IMR-90 (cell line): Measurements from ENCODE around the gene NUDT16.

Experiments used
- FOS ChIP-seq: fragments of 150-350 bp; IDR thresholded peaks from 2 replicates; pipeline ENCODE4 v1.6.1; 2016; ENCODE audit warnings: low read depth, low read length
- MXI1 ChIP-seq: IDR thresholded peaks from 2 replicates; pipeline ENCODE4 v1.6.1; 2012; ENCODE audit warnings: low read depth, mild to moderate bottlenecking, low read length, moderate library complexity, borderline replicate concordance
- POLR2A ChIP-seq: IDR thresholded peaks from 2 replicates; pipeline ENCODE4 v1.6.1; 2012; ENCODE audit warnings: mild to moderate bottlenecking, low read depth, low read length
- RAD21 ChIP-seq: IDR thresholded peaks from 2 replicates; pipeline ENCODE4 v1.6.1; 2012; ENCODE audit warnings: low read length, improper control_type of control experiment
- RCOR1 ChIP-seq: IDR thresholded peaks from 2 replicates; pipeline ENCODE4 v1.6.1; 2012; ENCODE audit warnings: mild to moderate bottlenecking, low read length, improper control_type of control experiment; ENCODE audit not compliant: insufficient replicate concordance
- RFX5 ChIP-seq: IDR thresholded peaks from 2 replicates; pipeline ENCODE4 v1.8.0; 2012; ENCODE audit warnings: low read depth, mild to moderate bottlenecking, low read length, moderate library complexity
- TF ChIP-seq, protein P1 (sequence below): conservative IDR thresholded peaks from 2 replicates; pipeline ENCODE4 v1.5.1; 2012; ENCODE audit warnings: mild to moderate bottlenecking, low read depth, low read length, improper control_type of control experiment
- TF ChIP-seq, protein P2 (sequence below): fragments of 150-350 bp; IDR thresholded peaks from 2 replicates; pipeline ENCODE4 v1.6.1; 2017; ENCODE audit warnings: mild to moderate bottlenecking, antibody characterized with exemption, low read length, low read depth

DNA sequence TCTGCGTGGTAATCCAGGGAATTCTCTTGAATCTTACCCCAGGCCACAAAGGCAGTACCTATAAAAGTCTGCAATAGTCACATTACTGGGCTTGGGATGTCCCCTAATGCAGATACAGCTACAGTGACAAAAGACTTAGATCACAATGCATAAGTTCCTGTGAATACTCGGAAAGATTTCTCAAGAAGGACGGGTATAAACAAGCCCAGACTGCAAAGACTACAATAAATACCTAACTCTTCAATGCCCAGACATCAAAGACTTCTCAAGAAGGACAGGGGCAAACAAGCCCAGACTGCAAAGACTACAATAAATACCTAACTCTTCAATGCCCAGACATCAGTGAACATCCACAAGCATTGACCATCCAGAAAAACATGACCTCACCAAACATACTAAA is 50.9 kb downstream of the NUDT16 start:
- TF ChIP-seq, protein P1, sequence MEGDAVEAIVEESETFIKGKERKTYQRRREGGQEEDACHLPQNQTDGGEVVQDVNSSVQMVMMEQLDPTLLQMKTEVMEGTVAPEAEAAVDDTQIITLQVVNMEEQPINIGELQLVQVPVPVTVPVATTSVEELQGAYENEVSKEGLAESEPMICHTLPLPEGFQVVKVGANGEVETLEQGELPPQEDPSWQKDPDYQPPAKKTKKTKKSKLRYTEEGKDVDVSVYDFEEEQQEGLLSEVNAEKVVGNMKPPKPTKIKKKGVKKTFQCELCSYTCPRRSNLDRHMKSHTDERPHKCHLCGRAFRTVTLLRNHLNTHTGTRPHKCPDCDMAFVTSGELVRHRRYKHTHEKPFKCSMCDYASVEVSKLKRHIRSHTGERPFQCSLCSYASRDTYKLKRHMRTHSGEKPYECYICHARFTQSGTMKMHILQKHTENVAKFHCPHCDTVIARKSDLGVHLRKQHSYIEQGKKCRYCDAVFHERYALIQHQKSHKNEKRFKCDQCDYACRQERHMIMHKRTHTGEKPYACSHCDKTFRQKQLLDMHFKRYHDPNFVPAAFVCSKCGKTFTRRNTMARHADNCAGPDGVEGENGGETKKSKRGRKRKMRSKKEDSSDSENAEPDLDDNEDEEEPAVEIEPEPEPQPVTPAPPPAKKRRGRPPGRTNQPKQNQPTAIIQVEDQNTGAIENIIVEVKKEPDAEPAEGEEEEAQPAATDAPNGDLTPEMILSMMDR = no peak
- no peak for TF ChIP-seq RCOR1
- TF ChIP-seq POLR2A = no peak
- TF ChIP-seq RFX5 = no peak
- TF ChIP-seq RAD21 = no peak
- no peak for TF ChIP-seq MXI1
- no peak for TF ChIP-seq FOS
- TF ChIP-seq, protein P2, sequence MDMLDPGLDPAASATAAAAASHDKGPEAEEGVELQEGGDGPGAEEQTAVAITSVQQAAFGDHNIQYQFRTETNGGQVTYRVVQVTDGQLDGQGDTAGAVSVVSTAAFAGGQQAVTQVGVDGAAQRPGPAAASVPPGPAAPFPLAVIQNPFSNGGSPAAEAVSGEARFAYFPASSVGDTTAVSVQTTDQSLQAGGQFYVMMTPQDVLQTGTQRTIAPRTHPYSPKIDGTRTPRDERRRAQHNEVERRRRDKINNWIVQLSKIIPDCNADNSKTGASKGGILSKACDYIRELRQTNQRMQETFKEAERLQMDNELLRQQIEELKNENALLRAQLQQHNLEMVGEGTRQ = no peak
